ENCODE measurements around the gene H2AZ1. TPM values are rescaled to one million over a fixed set of nuclear protein-coding genes. Genes with fewer than 3 reads are reported as not detected.

The H2AZ1 gene
- total and polyA plus RNA-seq, 9 of the 15 experiments (the other 6 are each of a cell fraction or from before 2014, with no cell fraction given) = 605 to 4,380 (median 768) TPM

DNA sequence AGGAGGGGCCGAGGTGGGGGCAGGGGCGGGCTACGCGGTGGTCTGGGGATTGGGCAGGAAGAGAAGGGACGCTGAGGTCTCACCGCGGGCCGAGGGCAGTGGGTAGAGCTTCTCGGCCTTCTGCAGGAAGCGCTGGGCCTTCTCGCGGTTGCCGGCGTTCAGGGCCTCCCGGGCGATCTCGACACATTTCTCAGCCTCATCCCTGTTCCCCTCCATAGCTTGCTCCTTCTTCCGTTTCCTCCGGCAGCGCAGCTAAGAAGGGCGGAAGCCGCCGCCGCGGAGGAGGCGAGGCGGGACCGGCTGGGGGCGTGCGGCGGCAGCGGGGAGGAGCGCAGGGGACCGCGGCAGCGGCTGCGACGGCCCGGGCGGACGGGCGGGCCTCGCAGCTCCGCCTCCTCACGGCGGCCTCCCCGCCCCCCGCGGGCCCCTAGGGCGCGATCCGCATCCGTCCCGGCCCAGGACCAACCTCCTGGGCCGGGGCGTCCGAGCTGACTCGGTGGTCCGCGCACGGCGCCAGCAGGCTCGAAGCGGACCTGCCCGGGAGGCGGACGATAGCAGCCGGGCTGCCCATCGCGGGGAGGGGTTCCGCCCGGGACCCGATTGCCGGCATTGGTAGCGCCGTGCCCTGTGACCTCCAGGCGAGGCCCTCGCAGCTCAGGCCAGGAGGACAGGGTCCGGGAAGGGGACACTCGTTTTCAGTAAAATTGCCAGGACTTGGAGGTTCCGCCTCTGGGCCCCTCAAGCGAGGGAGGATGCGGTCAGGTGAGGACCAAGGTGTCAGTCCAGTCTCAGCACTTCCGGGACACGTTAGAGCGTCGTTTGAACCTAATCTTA, 3.5 kb downstream of the H2AZ1 start, which contains the start of gene DNAJB14 (continued):
- TF ChIP-seq HCFC1 (IDR thresholded peaks at IDR 0.05; ENCODE audit: low read depth, low read length) = peak; percentile 54; the same call in 1 of the 2 replicates
- peak; percentile 87; the same call in 1 of the 2 replicates for TF ChIP-seq ILF3 (IDR thresholded peaks at IDR 0.05; ENCODE audit: borderline replicate concordance)
- no peak for TF ChIP-seq SRSF3 (IDR thresholded peaks at IDR 0.05; ENCODE audit: insufficient read depth, low read length)
- peak; percentile 66 for TF ChIP-seq PML (IDR thresholded peaks at IDR 0.05; ENCODE audit: low read length)
- TF ChIP-seq, protein P1, sequence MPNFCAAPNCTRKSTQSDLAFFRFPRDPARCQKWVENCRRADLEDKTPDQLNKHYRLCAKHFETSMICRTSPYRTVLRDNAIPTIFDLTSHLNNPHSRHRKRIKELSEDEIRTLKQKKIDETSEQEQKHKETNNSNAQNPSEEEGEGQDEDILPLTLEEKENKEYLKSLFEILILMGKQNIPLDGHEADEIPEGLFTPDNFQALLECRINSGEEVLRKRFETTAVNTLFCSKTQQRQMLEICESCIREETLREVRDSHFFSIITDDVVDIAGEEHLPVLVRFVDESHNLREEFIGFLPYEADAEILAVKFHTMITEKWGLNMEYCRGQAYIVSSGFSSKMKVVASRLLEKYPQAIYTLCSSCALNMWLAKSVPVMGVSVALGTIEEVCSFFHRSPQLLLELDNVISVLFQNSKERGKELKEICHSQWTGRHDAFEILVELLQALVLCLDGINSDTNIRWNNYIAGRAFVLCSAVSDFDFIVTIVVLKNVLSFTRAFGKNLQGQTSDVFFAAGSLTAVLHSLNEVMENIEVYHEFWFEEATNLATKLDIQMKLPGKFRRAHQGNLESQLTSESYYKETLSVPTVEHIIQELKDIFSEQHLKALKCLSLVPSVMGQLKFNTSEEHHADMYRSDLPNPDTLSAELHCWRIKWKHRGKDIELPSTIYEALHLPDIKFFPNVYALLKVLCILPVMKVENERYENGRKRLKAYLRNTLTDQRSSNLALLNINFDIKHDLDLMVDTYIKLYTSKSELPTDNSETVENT (CRISPR knock-in tag; IDR thresholded peaks at IDR 0.05) = 0 out of 2 replicates have a peak, but pooled peaks have one; percentile 31
- TF ChIP-seq ZNF75A (CRISPR knock-in tag; IDR thresholded peaks at IDR 0.05) = 0 out of 2 replicates have a peak, but pooled peaks have one; percentile 37
- 0 out of 4 replicates have a peak, but pooled peaks of 1 of the 2 experiments have one; percentile 15 for TF ChIP-seq SIX5 (IDR thresholded peaks at IDR 0.05; ENCODE audit: borderline replicate concordance in 1 of 2, insufficient read depth in 1 of 2, low read depth in 1 of 2, low read length in 2 of 2)
- TF ChIP-seq, protein P2, sequence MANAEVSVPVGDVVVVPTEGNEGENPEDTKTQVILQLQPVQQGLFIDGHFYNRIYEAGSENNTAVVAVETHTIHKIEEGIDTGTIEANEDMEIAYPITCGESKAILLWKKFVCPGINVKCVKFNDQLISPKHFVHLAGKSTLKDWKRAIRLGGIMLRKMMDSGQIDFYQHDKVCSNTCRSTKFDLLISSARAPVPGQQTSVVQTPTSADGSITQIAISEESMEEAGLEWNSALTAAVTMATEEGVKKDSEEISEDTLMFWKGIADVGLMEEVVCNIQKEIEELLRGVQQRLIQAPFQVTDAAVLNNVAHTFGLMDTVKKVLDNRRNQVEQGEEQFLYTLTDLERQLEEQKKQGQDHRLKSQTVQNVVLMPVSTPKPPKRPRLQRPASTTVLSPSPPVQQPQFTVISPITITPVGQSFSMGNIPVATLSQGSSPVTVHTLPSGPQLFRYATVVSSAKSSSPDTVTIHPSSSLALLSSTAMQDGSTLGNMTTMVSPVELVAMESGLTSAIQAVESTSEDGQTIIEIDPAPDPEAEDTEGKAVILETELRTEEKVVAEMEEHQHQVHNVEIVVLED (CRISPR knock-in tag; IDR thresholded peaks at IDR 0.05) = peak; percentile 53; the same call in 1 of the 2 replicates
- TF ChIP-seq, protein P3, sequence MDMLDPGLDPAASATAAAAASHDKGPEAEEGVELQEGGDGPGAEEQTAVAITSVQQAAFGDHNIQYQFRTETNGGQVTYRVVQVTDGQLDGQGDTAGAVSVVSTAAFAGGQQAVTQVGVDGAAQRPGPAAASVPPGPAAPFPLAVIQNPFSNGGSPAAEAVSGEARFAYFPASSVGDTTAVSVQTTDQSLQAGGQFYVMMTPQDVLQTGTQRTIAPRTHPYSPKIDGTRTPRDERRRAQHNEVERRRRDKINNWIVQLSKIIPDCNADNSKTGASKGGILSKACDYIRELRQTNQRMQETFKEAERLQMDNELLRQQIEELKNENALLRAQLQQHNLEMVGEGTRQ (CRISPR knock-in tag; IDR thresholded peaks at IDR 0.05) = 0 out of 2 replicates have a peak, but pooled peaks have one; percentile 4
- TF ChIP-seq RBFOX2 (IDR thresholded peaks at IDR 0.05; ENCODE audit: low read depth, low read length) = peak; percentile 83
- no peak for TF ChIP-seq ATF7 (IDR thresholded peaks at IDR 0.05)
- peak; percentile 56; the same call in 1 of the 2 replicates for TF ChIP-seq BHLHE40 (IDR thresholded peaks at IDR 0.05; ENCODE audit: low read length)
- TF ChIP-seq ELF1 (tag; IDR thresholded peaks at IDR 0.05) = peak; percentile 77
- peak; percentile 91 for TF ChIP-seq CXXC5 (CRISPR knock-in tag; IDR thresholded peaks at IDR 0.05)
- peak; percentile 79 for TF ChIP-seq ZFX (CRISPR knock-in tag; IDR thresholded peaks at IDR 0.05)
- TF ChIP-seq CREB1 (IDR thresholded peaks at IDR 0.05) = peak; percentile 31
- no peak; the same call in 1 of the 2 replicates for TF ChIP-seq CREB1 (CRISPR knock-in tag; IDR thresholded peaks at IDR 0.05)
- peak in 1 of 2 experiments; percentile 71; a peak in 2 of 4 replicates for TF ChIP-seq TEAD1 (CRISPR knock-in tag; IDR thresholded peaks at IDR 0.05)
- no peak for TF ChIP-seq NCOA4 (IDR thresholded peaks at IDR 0.05; ENCODE audit: partially characterized antibody)
- TF ChIP-seq ZNF444 (CRISPR knock-in tag; IDR thresholded peaks at IDR 0.05) = peak; percentile 68; the same call in 1 of the 2 replicates
- TF ChIP-seq, protein P4, sequence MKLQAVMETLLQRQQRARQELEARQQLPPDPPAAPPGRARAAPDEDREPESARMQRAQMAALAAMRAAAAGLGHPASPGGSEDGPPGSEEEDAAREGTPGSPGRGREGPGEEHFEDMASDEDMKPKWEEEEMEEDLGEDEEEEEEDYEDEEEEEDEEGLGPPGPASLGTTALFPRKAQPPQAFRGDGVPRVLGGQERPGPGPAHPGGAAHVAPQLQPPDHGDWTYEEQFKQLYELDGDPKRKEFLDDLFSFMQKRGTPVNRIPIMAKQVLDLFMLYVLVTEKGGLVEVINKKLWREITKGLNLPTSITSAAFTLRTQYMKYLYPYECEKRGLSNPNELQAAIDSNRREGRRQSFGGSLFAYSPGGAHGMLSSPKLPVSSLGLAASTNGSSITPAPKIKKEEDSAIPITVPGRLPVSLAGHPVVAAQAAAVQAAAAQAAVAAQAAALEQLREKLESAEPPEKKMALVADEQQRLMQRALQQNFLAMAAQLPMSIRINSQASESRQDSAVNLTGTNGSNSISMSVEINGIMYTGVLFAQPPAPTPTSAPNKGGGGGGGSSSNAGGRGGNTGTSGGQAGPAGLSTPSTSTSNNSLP (IDR thresholded peaks at IDR 0.05; ENCODE audit: borderline replicate concordance, low read depth, low read length) = no peak

All from K562 (cell line).